GM12878 (cell line): ENCODE results near the gene CCM2. TPM values are rescaled to one million over a fixed set of nuclear protein-coding genes. Genes with fewer than 3 reads are reported as not detected.

Experiments
- ATF2 ChIP-seq: IDR thresholded peaks from 2 replicates; pipeline ENCODE4 v1.6.1; 2012; ENCODE audit warnings: low read length, inconsistent platforms
- ATF7 ChIP-seq: fragments of 450-650 bp; IDR thresholded peaks from 2 replicates; pipeline ENCODE4 v1.6.1; 2016; ENCODE audit warnings: low read depth, mild to moderate bottlenecking
- CUX1 ChIP-seq: IDR thresholded peaks from 2 replicates; pipeline ENCODE4 v1.6.1; 2012; ENCODE audit warnings: improper control_type of control experiment, low read depth, low read length; ENCODE audit not compliant: insufficient replicate concordance
- IKZF2 ChIP-seq, 2 experiments: fragments of 450-650 bp; IDR thresholded peaks; 2 replicates each; pipeline ENCODE4 v1.6.1; 2017; ENCODE audit warnings: mild to moderate bottlenecking in 2 of 2, moderate library complexity in 2 of 2
- KDM1A ChIP-seq: fragments of 200-600 bp; sonication (generic); IDR thresholded peaks from 2 replicates; pipeline ENCODE4 v1.6.1; 2016; ENCODE audit warnings: borderline replicate concordance
- LARP7 ChIP-seq: fragments of 450-650 bp; IDR thresholded peaks from 2 replicates; pipeline ENCODE4 v1.6.1; 2017; ENCODE audit warnings: mild to moderate bottlenecking
- MYB ChIP-seq: fragments of 150-350 bp; IDR thresholded peaks from 2 replicates; pipeline ENCODE4 v1.6.1; 2014; ENCODE audit warnings: mild to moderate bottlenecking, low read depth, low read length, borderline replicate concordance
- MYC ChIP-seq: IDR thresholded peaks from 2 replicates; pipeline ENCODE4 v1.6.1; 2011; ENCODE audit warnings: mild to moderate bottlenecking, low read length, moderate library complexity, inconsistent platforms; ENCODE audit not compliant: insufficient read depth, insufficient replicate concordance, insufficient read length, severe bottlenecking
- NFYB ChIP-seq: IDR thresholded peaks from 2 replicates; pipeline ENCODE4 v1.6.1; 2011; ENCODE audit warnings: low read depth, mild to moderate bottlenecking, low read length, improper control_type of control experiment, moderate library complexity; ENCODE audit not compliant: insufficient read depth
- POLR2AphosphoS5 ChIP-seq: IDR thresholded peaks from 2 replicates; pipeline ENCODE4 v1.6.1; 2011; ENCODE audit warnings: mild to moderate bottlenecking, low read length, inconsistent platforms
- SKIL ChIP-seq: fragments of 450-650 bp; IDR thresholded peaks from 2 replicates; pipeline ENCODE4 v1.6.1; 2017; ENCODE audit warnings: mild to moderate bottlenecking, low read depth, inconsistent platforms; ENCODE audit not compliant: poor library complexity, severe bottlenecking
- SMAD5 ChIP-seq: IDR thresholded peaks from 2 replicates; pipeline ENCODE4 v1.6.1; 2016; ENCODE audit warnings: antibody characterized with exemption, low read depth
- SMC3 ChIP-seq: IDR thresholded peaks from 2 replicates; pipeline ENCODE4 v1.6.1; 2011; ENCODE audit warnings: low read length, improper control_type of control experiment, borderline replicate concordance
- SREBF2 ChIP-seq: IDR thresholded peaks from 2 replicates; pipeline ENCODE4 v1.6.1; 2012; ENCODE audit warnings: mild to moderate bottlenecking, low read length
- SRF ChIP-seq, 2 experiments: IDR thresholded peaks; 2 replicates each; pipeline ENCODE4 v1.6.1; 2011; ENCODE audit warnings: low read depth in 2 of 2, low read length in 2 of 2, mild to moderate bottlenecking in 1 of 2, moderate library complexity in 1 of 2
- SUPT20H ChIP-seq: IDR thresholded peaks from 2 replicates; pipeline ENCODE4 v1.6.1; 2011; ENCODE audit warnings: low read depth, mild to moderate bottlenecking, low read length, moderate library complexity, borderline replicate concordance; ENCODE audit not compliant: control insufficient read depth
- YY1 ChIP-seq: IDR thresholded peaks from 2 replicates; pipeline ENCODE4 v1.6.1; 2011; ENCODE audit warnings: low read depth, mild to moderate bottlenecking, low read length
- ZBED1 ChIP-seq: IDR thresholded peaks from 2 replicates; pipeline ENCODE4 v1.6.1; 2016; ENCODE audit warnings: borderline replicate concordance
- ZNF217 ChIP-seq: fragments of 450-650 bp; IDR thresholded peaks from 2 replicates; pipeline ENCODE4 v1.6.1; 2017; ENCODE audit warnings: antibody characterized with exemption, mild to moderate bottlenecking
- polyA plus RNA-seq, 11 experiments: library from polyadenylated mRNA; depleted of rRNA in 4 of 11; unstranded in 6 of 11; stranded (reverse) in 5 of 11; fragments of >200 nt; fragmentation: Nextera tagmentation in 4 of 11; fragmentation: Illumina TruSeq in 1 of 11; extraction: Ambion mirVana in 4 of 11; extraction: Trizol in 1 of 11; gene quantifications; 1 replicate in 1 of 11; 2 replicates in 10 of 11; pipeline versions ENCODE4 v1.2.1 to v1.2.3, GENCODE V29; 2011 to 2016; ENCODE audit warnings: inconsistent platforms in 2 of 11, missing spikeins in 2 of 11, low read depth in 1 of 11
- total RNA-seq, 4 experiments: library from RNA; depleted of rRNA in 3 of 4; stranded (reverse); fragments of >200 nt in 3 of 4; fragmentation: Illumina TruSeq in 1 of 4; extraction: Trizol in 1 of 4; gene quantifications; 2 replicates each; pipeline versions ENCODE4 v1.2.1 to v1.2.3, GENCODE V29; 2013 to 2021
- TF ChIP-seq, protein P1 (sequence below): IDR thresholded peaks from 2 replicates; pipeline ENCODE4 v1.6.1; 2012; ENCODE audit warnings: low read depth, low read length, improper control_type of control experiment

Gene CCM2
- total and polyA plus RNA-seq, 10 of the 15 experiments (the other 5 are each of a cell fraction or from before 2014, with no cell fraction given): 1.00 to 82.3 (median 48.7) TPM

GRCh38 chr7:44986218-44987053 lies 13.6 kb upstream of the CCM2 start (continued):
- TF ChIP-seq SUPT20H (no peak), SMC3 (no peak), ATF2 (no peak), ZNF217 (0 out of 2 replicates have a peak, but pooled peaks have one; percentile 17), YY1 (peak; percentile 74), NFYB (no peak), SMAD5 (peak; percentile 98), SKIL (no peak), SRF (IDR thresholded peaks at IDR 0.05; ENCODE audit: low read depth in 2 of 2, low read length in 2 of 2) (peak; percentile 21 to 31; a peak in 1 of 4 replicates), SREBF2 (no peak), ZBED1 (peak; percentile 87; the same call in 1 of the 2 replicates), MYC (peak; percentile 100), CUX1 (no peak), LARP7 (peak; percentile 97), ATF7 (peak; percentile 99), IKZF2 (IDR thresholded peaks at IDR 0.05) (peak in 1 of 2 experiments; percentile 50; a peak in 2 of 4 replicates), POLR2AphosphoS5 (peak; percentile 100), MYB (no peak), KDM1A (no peak)
- TF ChIP-seq, protein P1, sequence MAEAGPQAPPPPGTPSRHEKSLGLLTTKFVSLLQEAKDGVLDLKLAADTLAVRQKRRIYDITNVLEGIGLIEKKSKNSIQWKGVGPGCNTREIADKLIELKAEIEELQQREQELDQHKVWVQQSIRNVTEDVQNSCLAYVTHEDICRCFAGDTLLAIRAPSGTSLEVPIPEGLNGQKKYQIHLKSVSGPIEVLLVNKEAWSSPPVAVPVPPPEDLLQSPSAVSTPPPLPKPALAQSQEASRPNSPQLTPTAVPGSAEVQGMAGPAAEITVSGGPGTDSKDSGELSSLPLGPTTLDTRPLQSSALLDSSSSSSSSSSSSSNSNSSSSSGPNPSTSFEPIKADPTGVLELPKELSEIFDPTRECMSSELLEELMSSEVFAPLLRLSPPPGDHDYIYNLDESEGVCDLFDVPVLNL: peak; percentile 46; the same call in 1 of the 2 replicates
